HEK293T (cell line): Measurements from ENCODE around the gene SF3A2.

ENCODE experiments used
- CTCF ChIA-PET: fragments of 350-600 bp; formaldehyde crosslinking; extraction: SDS; loops from one replicate; lab custom pipeline; 2021; ENCODE audit warnings: antibody characterized with exemption, inconsistent platforms; lab: Yijun Ruan, JAX
- POLR2A ChIA-PET: fragments of 350-600 bp; formaldehyde crosslinking; extraction: SDS; loops from one replicate; lab custom pipeline; 2020; ENCODE audit warnings: antibody characterized with exemption, inconsistent platforms; lab: Yijun Ruan, JAX
- DNase-seq: peaks from one replicate; pipeline ENCODE4 v3.0.0; 2012; ENCODE audit warnings: mixed read lengths; ENCODE audit errors: extremely low spot score
- ARNT ChIP-seq: fragments of 450-650 bp; IDR thresholded peaks from 2 replicates; pipeline ENCODE4 v1.6.1; 2017; ENCODE audit warnings: mild to moderate bottlenecking
- BHLHE40 ChIP-seq: fragments of 450-650 bp; IDR thresholded peaks from 2 replicates; pipeline ENCODE4 v1.6.1; 2016; ENCODE audit warnings: mild to moderate bottlenecking, moderate library complexity, borderline replicate concordance
- CTBP1 ChIP-seq: fragments of 450-650 bp; IDR thresholded peaks from 2 replicates; pipeline ENCODE4 v1.6.1; 2016; ENCODE audit warnings: borderline replicate concordance
- ELF4 ChIP-seq: fragments of 450-650 bp; IDR thresholded peaks from 2 replicates; pipeline ENCODE4 v1.6.1; 2017; ENCODE audit warnings: antibody characterized with exemption
- FOXA1 ChIP-seq: fragments of 450-650 bp; IDR thresholded peaks from 2 replicates; pipeline ENCODE4 v1.6.1; 2016; ENCODE audit warnings: mild to moderate bottlenecking
- FOXK2 ChIP-seq: fragments of 450-650 bp; IDR thresholded peaks from 2 replicates; pipeline ENCODE4 v1.6.1; 2016; ENCODE audit warnings: mild to moderate bottlenecking
- FOXM1 ChIP-seq: fragments of 450-650 bp; IDR thresholded peaks from 2 replicates; pipeline ENCODE4 v1.6.1; 2017; ENCODE audit warnings: mild to moderate bottlenecking, borderline replicate concordance
- HDGF ChIP-seq: fragments of 450-650 bp; IDR thresholded peaks from 2 replicates; pipeline ENCODE4 v1.6.1; 2017; ENCODE audit warnings: antibody characterized with exemption, borderline replicate concordance
- L3MBTL2 ChIP-seq: fragments of 450-650 bp; conservative IDR thresholded peaks from 2 replicates; pipeline ENCODE4 v1.6.1; 2016; ENCODE audit warnings: mild to moderate bottlenecking
- LEF1 ChIP-seq: fragments of 450-650 bp; IDR thresholded peaks from 2 replicates; pipeline ENCODE4 v1.6.1; 2017; ENCODE audit warnings: mild to moderate bottlenecking, borderline replicate concordance
- NFRKB ChIP-seq: fragments of 450-650 bp; IDR thresholded peaks from 2 replicates; pipeline ENCODE4 v1.6.1; 2016; ENCODE audit warnings: mild to moderate bottlenecking, moderate library complexity
- PKNOX1 ChIP-seq: fragments of 450-650 bp; IDR thresholded peaks from 2 replicates; pipeline ENCODE4 v1.6.1; 2016
- SP1 ChIP-seq: fragments of 450-650 bp; IDR thresholded peaks from 2 replicates; pipeline ENCODE4 v1.6.1; 2017
- SUZ12 ChIP-seq: fragments of 450-650 bp; IDR thresholded peaks from 2 replicates; pipeline ENCODE4 v1.6.1; 2016; ENCODE audit warnings: mild to moderate bottlenecking
- TARDBP ChIP-seq: fragments of 450-650 bp; IDR thresholded peaks from 2 replicates; pipeline ENCODE4 v1.6.1; 2016
- ZNF384 ChIP-seq: fragments of 450-650 bp; IDR thresholded peaks from 2 replicates; pipeline ENCODE4 v1.6.1; 2016

Gene SF3A2

GRCh38 chr19:2291185-2291751, 54.6 kb downstream of the SF3A2 start:
- ChIA-PET POLR2A (no interaction called here), CTCF (no interaction called here)
- no peak for DNase-seq
- no peak for TF ChIP-seq FOXA1
- TF ChIP-seq SP1, result no peak
- TF ChIP-seq FOXM1, result no peak
- no peak for TF ChIP-seq SUZ12
- TF ChIP-seq LEF1, result no peak
- TF ChIP-seq FOXK2, result no peak
- no peak for TF ChIP-seq ARNT
- no peak for TF ChIP-seq CTBP1
- no peak for TF ChIP-seq BHLHE40
- TF ChIP-seq HDGF, result no peak
- no peak for TF ChIP-seq TARDBP
- no peak for TF ChIP-seq L3MBTL2
- no peak for TF ChIP-seq PKNOX1
- TF ChIP-seq ZNF384, result no peak
- no peak for TF ChIP-seq ELF4
- no peak for TF ChIP-seq NFRKB

- CTCF ChIA-PET, result no interaction called here
- DNase-seq, result no peak
- POLR2A ChIA-PET, result interaction anchor here (1.5 kb wide), 1 partner anchor 33 kb away, joined by 3 read pairs; the partner anchor contains the start of gene LSM7
These were observed 58.2 kb downstream of the SF3A2 start for GRCh38 chr19:2294687-2295335.

DNA sequence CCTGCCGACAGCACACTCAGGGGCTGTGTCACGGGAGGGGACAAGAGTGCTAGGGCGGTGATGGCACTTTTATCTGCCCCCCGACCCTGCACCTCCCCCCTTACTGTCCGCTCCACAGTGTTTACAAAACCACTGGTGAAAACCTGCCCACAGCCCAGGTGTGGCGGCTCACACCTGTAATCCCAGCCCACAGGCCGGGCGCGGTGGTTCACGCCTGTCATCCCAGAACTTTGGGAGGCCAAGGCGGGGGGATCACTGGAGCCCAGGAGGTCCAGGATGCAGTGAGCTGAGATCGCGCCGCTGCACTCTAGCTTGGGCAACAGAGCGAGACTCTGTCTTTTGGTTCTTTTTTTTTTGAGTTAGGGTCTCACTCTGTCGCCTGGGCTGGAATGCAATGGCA, 59.5 kb downstream of the SF3A2 start:
- no peak for DNase-seq
- TF ChIP-seq ZNF384, result no peak
- no peak for TF ChIP-seq ELF4
- TF ChIP-seq FOXM1, result no peak
- no peak for TF ChIP-seq FOXK2
- no peak for TF ChIP-seq TARDBP
- TF ChIP-seq FOXA1, result no peak
- POLR2A ChIA-PET, result interaction anchor here (0.9 kb wide), 1 partner anchor 24 kb away, joined by 3 read pairs; no protein-coding TSS in a partner anchor
- CTCF ChIA-PET, result no interaction called here

More at GRCh38 chr19:2294687-2295335, 58.2 kb downstream of the SF3A2 start:
- no peak for TF ChIP-seq FOXK2
- no peak for TF ChIP-seq PKNOX1
- no peak for TF ChIP-seq ARNT
- TF ChIP-seq SP1, result no peak
- no peak for TF ChIP-seq FOXM1
- no peak for TF ChIP-seq ELF4
- no peak for TF ChIP-seq LEF1
- no peak for TF ChIP-seq BHLHE40
- no peak for TF ChIP-seq FOXA1
- TF ChIP-seq L3MBTL2, result no peak
- TF ChIP-seq CTBP1, result no peak
- no peak for TF ChIP-seq HDGF
- TF ChIP-seq SUZ12, result no peak
- no peak for TF ChIP-seq ZNF384
- no peak for TF ChIP-seq TARDBP
- TF ChIP-seq NFRKB, result no peak
